ENCODE measurements around the gene NCOA5.

Gene NCOA5

DNA sequence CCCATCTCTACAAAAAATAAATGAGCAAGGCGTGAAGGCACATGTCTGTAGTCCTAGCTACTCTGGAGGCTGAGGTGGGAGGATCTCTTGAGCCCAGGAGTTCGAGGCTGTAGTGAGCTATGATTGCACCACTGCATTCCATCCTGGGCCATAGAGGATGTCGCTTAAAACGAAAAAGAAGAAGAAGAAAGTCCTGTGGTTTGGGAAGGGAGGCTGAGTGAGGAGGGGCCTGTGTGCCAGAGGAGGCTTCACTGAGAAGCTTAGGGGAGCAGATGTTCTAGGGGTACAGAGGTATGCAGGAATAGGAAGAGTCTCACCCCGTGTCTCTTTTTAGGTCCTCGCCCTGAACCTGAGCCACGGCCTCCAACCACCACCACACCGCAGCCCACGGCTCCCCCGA, 76.8 kb downstream of the NCOA5 start:
- intact Hi-C loops (cut with DNase I): no loop called here
- DNase-seq: no peak

DNA sequence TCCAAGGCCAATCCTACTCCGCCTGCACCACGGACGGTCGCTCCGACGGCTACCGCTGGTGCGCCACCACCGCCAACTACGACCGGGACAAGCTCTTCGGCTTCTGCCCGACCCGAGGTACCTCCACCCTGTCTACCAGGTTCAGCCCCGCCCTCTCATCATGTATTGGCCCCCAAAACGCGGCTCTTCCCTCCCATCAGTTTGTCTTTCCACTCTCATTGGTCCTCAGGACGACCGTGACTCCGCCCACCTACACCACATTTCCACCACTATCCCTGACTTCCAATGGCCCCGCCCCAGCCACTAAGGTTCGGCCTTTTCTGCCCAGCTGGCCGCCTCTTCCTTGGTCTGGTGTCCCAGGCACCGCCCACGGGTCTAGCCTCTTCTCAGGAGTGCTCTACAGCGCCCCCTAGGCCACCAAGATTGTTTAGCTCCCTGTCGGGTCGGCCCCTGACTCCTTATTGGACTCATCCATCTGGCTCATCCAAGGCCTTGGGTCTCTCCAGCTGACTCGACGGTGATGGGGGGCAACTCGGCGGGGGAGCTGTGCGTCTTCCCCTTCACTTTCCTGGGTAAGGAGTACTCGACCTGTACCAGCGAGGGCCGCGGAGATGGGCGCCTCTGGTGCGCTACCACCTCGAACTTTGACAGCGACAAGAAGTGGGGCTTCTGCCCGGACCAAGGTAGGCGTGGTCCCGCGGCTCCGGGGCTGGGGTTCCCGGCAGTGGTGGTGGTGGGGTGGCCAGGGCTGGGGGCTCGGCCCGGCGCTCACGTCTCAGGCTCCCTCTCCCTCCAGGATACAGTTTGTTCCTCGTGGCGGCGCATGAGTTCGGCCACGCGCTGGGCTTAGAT, 77.9 kb downstream of the NCOA5 start:
- intact Hi-C loops (cut with DNase I): no loop called here

More for the DNA sequence above, 77.9 kb downstream of the NCOA5 start:
- DNase-seq: peak in 1 of 42 donors; percentile 50

All from head of caudate nucleus (tissue), 42 donors.